Chondrocyte (in vitro differentiated cells): Measurements from ENCODE around the gene RNF225. TPM values are rescaled to one million over a fixed set of nuclear protein-coding genes. Genes with fewer than 3 reads are reported as not detected.
A peak's percentile ranks its signal among the peaks of the same experiment; 100 is the strongest.

Experiments
- DNase-seq: peaks from one replicate; pipeline ENCODE4 v3.0.0; 2021; ENCODE audit warnings: mixed read lengths, low spot score
- H3K27ac Mint-ChIP-seq: one replicate; pipeline ENCODE4 v1.8.0; 2021; ENCODE audit warnings: mild to moderate bottlenecking, moderate library complexity, mixed read lengths; ENCODE audit not compliant: unreplicated experiment
- H3K27me3 Mint-ChIP-seq: 2 replicates; pipeline ENCODE4 v1.8.0; 2021; ENCODE audit warnings: low read depth, mixed read lengths
- H3K36me3 Mint-ChIP-seq: 2 replicates; pipeline ENCODE4 v1.8.0; 2021; ENCODE audit warnings: low read depth, mixed read lengths
- H3K4me1 Mint-ChIP-seq: 2 replicates; pipeline ENCODE4 v1.8.0; 2021; ENCODE audit warnings: low read depth, mild to moderate bottlenecking, mixed read lengths
- H3K4me3 Mint-ChIP-seq: one replicate; pipeline ENCODE4 v1.8.0; 2021; ENCODE audit warnings: mild to moderate bottlenecking, moderate library complexity, mixed read lengths; ENCODE audit not compliant: unreplicated experiment
- H3K9me3 Mint-ChIP-seq: 2 replicates; pipeline ENCODE4 v1.8.0; 2021; ENCODE audit warnings: low read depth, mixed read lengths
- total RNA-seq: library from RNA; stranded (reverse); gene quantifications from 3 replicates; pipeline ENCODE4 v1.2.1, GENCODE V29; 2021
- TF ChIP-seq, protein P1 (sequence below): fragments of 200-600 bp; sonication (generic); IDR thresholded peaks from 2 replicates; pipeline ENCODE4 v1.5.0; 2021; ENCODE audit warnings: antibody characterized with exemption, mild to moderate bottlenecking, moderate library complexity

Gene RNF225
- total RNA-seq, 1 donor from 2014 or later, result not detected

DNA sequence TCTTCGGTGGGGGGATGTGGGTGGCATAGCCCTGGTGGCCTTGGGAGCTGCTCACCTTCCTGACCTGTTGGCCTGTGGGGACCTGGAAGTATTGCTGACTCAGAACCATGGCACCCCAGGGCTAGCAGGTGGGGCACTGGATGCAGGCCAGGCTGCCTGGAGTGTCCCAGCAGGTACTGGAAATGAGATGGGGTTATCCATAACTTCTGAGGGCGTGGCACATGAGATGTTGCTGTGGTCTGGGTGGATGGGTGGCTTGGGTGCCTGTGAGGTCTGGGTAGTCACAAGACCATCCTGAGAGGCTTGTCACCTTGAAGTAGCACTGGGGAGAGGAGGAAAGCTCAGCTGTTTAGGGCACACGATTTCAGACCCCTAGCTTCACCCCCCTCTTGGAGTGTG, 636 bp upstream of the RNF225 start:
- peaks cover 20% of the 10 kb centered on the region for H3K36me3 Mint-ChIP-seq
- H3K27me3 Mint-ChIP-seq, result no peaks in the 10 kb centered on the region
- DNase-seq, result no peak
- TF ChIP-seq, protein P1, sequence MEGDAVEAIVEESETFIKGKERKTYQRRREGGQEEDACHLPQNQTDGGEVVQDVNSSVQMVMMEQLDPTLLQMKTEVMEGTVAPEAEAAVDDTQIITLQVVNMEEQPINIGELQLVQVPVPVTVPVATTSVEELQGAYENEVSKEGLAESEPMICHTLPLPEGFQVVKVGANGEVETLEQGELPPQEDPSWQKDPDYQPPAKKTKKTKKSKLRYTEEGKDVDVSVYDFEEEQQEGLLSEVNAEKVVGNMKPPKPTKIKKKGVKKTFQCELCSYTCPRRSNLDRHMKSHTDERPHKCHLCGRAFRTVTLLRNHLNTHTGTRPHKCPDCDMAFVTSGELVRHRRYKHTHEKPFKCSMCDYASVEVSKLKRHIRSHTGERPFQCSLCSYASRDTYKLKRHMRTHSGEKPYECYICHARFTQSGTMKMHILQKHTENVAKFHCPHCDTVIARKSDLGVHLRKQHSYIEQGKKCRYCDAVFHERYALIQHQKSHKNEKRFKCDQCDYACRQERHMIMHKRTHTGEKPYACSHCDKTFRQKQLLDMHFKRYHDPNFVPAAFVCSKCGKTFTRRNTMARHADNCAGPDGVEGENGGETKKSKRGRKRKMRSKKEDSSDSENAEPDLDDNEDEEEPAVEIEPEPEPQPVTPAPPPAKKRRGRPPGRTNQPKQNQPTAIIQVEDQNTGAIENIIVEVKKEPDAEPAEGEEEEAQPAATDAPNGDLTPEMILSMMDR, result no peak
- H3K4me1 Mint-ChIP-seq, result no peaks in the 10 kb centered on the region
- H3K9me3 Mint-ChIP-seq, result no peaks in the 10 kb centered on the region
- peak overlapping the region; percentile 9 for H3K27ac Mint-ChIP-seq
- no peak overlapping the region for H3K4me3 Mint-ChIP-seq

DNA sequence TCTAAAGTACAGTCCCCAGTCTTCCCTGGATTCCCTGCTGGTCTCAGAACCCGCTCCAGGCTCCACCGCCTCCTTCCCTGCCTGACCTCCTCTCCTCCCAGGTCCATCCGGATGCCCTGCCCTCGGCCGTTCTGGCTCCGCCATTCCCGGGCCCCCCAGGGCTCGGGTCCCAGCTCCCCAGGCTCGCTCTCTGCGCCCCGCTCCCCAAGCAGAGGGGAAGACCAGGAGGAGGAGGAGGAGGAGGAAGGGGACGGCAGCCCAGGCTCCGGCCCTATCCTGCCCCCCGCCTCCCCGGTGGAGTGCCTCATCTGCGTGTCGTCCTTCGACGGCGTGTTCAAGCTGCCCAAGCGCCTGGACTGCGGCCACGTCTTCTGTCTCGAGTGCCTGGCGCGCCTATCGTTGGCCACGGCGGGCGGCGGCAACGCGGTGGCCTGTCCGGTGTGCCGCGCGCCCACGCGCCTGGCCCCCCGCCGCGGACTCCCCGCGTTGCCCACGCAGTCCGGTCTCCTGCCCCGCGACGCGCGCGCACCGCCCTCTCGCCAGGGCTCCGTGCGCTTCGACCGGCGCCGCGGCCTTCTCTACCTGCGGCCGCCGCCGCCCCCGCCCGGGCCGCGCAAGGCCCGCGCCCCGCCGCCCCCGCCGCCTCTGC, 647 bp downstream of the RNF225 start:
- TF ChIP-seq, protein P1, result no peak
- H3K27me3 Mint-ChIP-seq, result no peaks in the 10 kb centered on the region
- DNase-seq, result no peak
- no peaks in the 10 kb centered on the region for H3K9me3 Mint-ChIP-seq
- peaks cover 10% of the 10 kb centered on the region for H3K4me1 Mint-ChIP-seq
- H3K4me3 Mint-ChIP-seq, result no peak overlapping the region
- peaks cover 17% of the 10 kb centered on the region for H3K36me3 Mint-ChIP-seq
- peak overlapping the region; percentile 66 for H3K27ac Mint-ChIP-seq

DNA sequence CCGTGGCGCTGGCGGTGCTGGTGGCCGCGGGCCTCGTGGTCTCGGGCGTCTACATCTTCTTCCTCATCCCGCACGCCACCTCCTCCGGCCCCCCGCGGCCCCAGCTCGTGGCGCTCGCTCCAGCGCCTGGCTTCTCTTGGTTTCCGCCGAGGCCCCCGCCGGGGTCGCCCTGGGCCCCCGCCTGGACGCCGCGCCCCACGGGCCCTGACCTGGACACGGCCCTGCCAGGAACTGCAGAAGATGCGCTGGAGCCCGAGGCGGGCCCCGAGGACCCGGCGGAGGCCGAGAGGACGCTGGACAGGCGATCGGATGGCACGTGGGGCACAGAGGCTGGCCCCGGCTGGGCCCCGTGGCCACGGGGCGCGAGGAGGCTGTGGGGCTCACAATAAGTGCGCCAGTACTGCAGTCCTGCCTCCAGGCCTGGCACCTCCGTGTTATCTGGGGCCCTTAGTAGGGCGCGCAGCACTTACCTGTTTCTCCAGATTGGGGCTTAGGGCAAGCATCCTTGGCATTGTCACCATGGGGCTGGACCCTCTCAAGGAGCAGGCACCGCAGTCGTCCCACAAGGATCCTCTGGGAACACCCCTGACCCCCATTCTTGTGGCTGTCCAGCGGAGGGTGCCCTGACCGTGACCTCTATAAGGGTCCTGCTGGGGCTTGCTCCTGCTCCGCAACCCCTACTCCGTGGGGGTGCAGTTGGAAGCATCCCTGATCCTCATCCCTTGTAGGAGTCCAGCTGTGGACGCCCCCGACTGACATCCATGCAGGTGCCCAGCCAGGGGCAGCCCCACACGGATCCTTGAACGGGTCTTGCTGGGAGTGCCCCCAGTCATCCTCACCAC, 1.5 kb downstream of the RNF225 start:
- Mint-ChIP-seq H3K4me3 (no peak overlapping the region), H3K9me3 (no peaks in the 10 kb centered on the region), H3K27me3 (no peaks in the 10 kb centered on the region), H3K27ac (no peak overlapping the region), H3K4me1 (peaks cover 13% of the 10 kb centered on the region), H3K36me3 (peaks cover 16% of the 10 kb centered on the region)
- TF ChIP-seq, protein P1, result no peak
- no peak for DNase-seq

DNA sequence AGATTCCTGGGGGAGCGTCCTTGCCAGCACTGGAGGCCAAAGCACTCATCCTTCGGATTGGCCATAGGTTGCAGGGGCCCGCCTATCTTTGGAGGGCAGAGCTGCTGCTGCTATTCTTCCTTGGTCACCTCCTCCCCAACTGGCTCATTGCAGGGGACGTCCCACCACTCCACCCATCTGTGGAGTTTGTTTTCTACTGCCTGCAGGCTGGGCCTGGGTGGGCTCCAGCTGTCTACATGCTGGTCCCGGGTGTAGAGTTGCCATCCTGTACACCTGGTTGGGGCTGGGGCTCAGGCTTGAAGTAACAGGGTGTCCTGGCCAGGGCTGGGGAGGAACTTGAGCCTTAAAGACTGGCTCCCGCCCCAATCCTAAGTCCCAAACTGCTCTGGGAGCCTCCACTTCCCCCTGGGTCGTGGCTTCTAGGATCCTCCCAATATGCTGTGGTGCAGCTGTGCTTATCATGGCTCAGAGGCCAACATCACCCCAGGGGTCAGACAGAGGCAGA, 2.1 kb downstream of the RNF225 start:
- H3K36me3 Mint-ChIP-seq, result peaks cover 16% of the 10 kb centered on the region
- no peak overlapping the region for H3K27ac Mint-ChIP-seq
- peaks cover 13% of the 10 kb centered on the region for H3K4me1 Mint-ChIP-seq
- no peaks in the 10 kb centered on the region for H3K27me3 Mint-ChIP-seq
- TF ChIP-seq, protein P1, result no peak
- no peak overlapping the region for H3K4me3 Mint-ChIP-seq
- H3K9me3 Mint-ChIP-seq, result no peaks in the 10 kb centered on the region
- peak; percentile 74 for DNase-seq

DNA sequence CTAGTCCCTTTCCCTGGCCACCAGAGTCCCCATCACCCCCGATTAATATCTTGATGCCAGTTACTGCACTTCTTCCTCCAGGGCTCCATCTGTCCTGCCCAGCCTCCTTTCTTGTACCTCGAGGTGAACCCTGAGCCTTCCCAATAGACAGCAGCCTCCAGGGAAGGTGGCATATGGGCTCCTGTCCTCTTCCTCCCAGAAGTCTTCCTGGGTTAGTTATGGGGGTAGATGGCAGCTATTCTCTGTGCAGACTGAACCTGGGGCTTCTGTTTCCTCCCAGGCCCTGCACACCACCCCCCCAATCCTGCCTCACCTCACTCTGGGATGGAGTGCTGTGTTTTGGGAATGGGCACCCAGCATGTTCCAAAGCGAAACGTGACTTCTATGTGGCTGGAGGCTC, 2.6 kb downstream of the RNF225 start:
- Mint-ChIP-seq H3K4me1 (peaks cover 13% of the 10 kb centered on the region), H3K27ac (no peak overlapping the region), H3K36me3 (peaks cover 12% of the 10 kb centered on the region), H3K4me3 (no peak overlapping the region), H3K27me3 (no peaks in the 10 kb centered on the region), H3K9me3 (no peaks in the 10 kb centered on the region)
- TF ChIP-seq, protein P1, result no peak
- no peak for DNase-seq
